ENCODE measurements around the gene C1orf210.

Gene C1orf210

DNA sequence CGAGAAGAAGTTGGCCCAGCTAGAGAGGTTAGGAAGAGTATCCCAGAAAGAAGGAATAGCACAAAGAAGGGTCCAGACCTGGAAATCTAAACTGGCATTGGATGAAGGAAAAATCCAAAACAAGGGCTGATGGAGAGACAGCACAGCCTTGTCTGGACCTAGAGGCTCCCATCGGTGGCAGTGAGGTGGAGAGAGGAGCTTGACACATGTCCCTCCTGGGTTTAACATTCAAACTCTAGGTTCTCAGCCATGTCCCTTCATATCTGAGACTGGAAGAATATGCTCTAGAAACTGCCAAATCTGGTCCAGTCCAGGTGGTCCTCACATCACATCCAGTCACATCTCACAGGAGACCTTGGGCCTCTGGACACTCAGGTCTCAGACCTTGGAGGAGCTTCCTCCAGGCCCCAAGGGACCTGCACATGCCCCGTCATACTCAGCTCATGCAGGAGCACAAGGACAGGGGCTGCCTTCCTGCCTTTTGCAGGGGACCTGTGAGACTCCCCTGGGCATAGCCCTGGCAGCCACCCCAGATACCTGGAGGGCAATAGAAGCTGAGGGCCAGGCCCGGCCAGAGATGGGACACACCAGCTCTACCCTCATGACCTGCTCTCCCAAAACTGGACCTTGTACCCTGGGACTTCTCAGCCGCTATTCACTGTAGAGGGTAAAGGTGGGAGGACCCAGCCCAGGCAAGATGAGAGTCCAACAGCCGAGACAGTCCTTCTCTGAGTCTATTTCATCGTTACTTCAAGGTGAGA lies 8.1 kb downstream of the C1orf210 start:
- H3K9me3 Mint-ChIP-seq, result peaks cover 9% of the 10 kb centered on the region
- DNase-seq (no peak), ATAC-seq (no peak)
- H3K4me3 Mint-ChIP-seq, result no peak overlapping the region
- H3K27ac Mint-ChIP-seq, result no peak overlapping the region
- peaks cover 6% of the 10 kb centered on the region for H3K36me3 Mint-ChIP-seq (ENCODE audit: low read depth)
- H3K4me1 Mint-ChIP-seq, result peaks cover 11% of the 10 kb centered on the region
- H3K27me3 Mint-ChIP-seq, result no peaks in the 10 kb centered on the region

DNA sequence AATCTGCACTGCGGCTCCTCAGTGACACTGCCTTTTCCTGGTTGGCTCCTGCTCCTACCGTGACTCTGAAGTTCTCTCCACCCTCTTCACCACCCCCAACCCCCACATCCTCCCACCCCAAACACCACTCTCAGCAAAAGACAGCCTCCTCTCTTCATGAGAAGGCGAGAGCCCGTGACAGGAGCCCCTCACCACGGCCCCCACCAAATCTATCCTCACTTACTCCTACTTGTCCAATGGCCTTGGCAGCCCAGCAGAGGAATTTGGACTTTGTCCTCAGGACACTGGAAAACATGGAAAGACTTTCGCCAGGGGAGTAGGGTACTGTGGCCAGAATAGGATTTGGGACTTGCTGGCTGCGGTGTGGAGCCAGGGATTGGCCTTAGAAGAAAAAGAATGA lies 8.7 kb downstream of the C1orf210 start:
- Mint-ChIP-seq H3K4me3 (no peak overlapping the region), H3K27me3 (peaks cover 2% of the 10 kb centered on the region), H3K4me1 (peaks cover 12% of the 10 kb centered on the region), H3K27ac (no peak overlapping the region), H3K9me3 (peaks cover 9% of the 10 kb centered on the region), H3K36me3 (ENCODE audit: low read depth) (peaks cover 6% of the 10 kb centered on the region)
- ATAC-seq, result no peak
- DNase-seq, result no peak

DNA sequence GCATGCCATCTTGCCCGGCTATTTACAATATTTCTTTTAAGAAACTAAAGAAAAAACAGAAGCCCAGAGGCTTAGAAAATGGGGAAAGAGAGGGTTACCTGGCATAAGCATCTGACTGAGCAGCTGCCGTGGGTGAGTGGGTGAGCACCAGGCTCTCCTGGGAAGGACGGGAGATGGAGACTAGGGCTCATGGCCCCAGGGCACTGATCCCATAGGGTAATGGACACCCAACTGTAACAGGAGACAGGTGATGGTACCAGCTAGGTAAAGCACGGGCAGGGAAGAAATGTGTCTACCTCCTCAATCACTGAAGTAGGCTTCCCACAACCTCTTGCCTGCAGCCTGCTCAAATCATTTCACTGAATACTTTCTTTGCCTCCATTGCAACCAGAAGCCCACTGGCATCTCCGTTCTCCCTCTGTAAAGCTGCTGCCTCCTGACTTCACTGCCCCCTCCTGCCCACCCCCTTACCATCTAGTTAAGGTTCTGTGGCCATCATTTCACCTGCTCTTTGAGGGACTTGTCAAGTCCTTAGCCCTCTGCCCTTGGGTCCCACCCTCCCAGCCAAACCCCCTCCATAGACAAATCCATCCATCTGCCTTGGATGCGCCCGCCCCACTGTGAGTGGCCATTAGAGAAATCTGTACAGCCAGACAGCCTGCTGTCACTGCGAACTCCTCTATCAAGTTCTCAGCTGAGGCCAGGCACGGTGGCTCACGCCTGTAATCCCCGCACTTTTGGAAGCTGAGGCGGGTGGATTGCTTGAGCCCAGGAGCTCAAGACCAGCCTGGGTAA lies 9.4 kb downstream of the C1orf210 start:
- no peak overlapping the region for H3K27ac Mint-ChIP-seq
- peaks cover 9% of the 10 kb centered on the region for H3K9me3 Mint-ChIP-seq
- no peak overlapping the region for H3K4me3 Mint-ChIP-seq
- ATAC-seq (no peak), DNase-seq (no peak)
- H3K36me3 Mint-ChIP-seq (ENCODE audit: low read depth), result peaks cover 6% of the 10 kb centered on the region
- H3K4me1 Mint-ChIP-seq, result peaks cover 18% of the 10 kb centered on the region
- peaks cover 3% of the 10 kb centered on the region for H3K27me3 Mint-ChIP-seq

- Mint-ChIP-seq H3K27me3 (peaks cover 3% of the 10 kb centered on the region), H3K4me1 (peaks cover 26% of the 10 kb centered on the region), H3K4me3 (no peak overlapping the region), H3K36me3 (ENCODE audit: low read depth) (peaks cover 6% of the 10 kb centered on the region), H3K27ac (peak overlapping the region; percentile 69), H3K9me3 (peaks cover 9% of the 10 kb centered on the region)
- no peak for ATAC-seq
- no peak for DNase-seq
Measured at GRCh38 chr1:43274804-43275180, 10.6 kb downstream of the C1orf210 start.

DNA sequence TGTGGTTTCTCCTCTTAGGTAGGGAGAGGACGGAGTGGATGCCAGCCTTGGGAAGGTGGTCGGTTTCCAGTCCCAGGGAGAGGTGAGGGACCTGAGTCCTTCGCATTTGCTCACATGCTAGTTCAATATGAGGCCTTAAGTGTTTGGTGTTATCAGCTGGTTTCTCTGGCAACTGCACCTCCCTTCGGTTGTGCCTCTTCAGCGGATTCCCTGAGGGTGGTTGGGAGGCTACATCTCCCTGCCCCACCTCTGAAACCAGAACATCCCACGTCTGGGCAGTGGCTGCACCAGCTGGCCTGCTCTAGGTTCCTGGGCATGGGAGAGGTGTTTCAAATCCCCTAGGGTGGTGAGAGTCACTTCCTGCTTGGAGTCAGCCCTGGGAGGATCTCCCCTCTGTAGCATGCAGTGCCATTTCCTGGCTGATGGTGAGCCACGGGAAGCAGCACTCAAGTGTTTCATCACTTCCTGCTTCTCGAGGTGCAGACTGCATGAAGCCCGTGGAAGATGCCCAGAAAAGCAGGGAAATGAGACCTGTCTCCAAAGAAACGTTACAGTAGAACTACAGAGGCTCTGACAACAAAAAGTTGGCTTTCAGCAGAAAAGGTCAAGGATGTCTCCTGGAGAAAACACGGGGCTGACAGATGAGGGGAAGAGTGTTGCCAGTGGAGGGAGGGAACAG lies 11.1 kb downstream of the C1orf210 start:
- peaks cover 6% of the 10 kb centered on the region for H3K36me3 Mint-ChIP-seq (ENCODE audit: low read depth)
- DNase-seq, result peak; percentile 14
- peak overlapping the region; percentile 69 for H3K27ac Mint-ChIP-seq
- ATAC-seq, result peak; percentile 56
- H3K9me3 Mint-ChIP-seq, result peaks cover 9% of the 10 kb centered on the region
- H3K4me1 Mint-ChIP-seq, result peaks cover 26% of the 10 kb centered on the region
- peaks cover 4% of the 10 kb centered on the region for H3K27me3 Mint-ChIP-seq
- no peak overlapping the region for H3K4me3 Mint-ChIP-seq

GRCh38 chr1:43273708-43274107 lies 11.7 kb downstream of the C1orf210 start:
- ATAC-seq (no peak), DNase-seq (no peak)
- Mint-ChIP-seq H3K4me3 (no peak overlapping the region), H3K9me3 (peaks cover 9% of the 10 kb centered on the region), H3K36me3 (ENCODE audit: low read depth) (peaks cover 6% of the 10 kb centered on the region), H3K4me1 (peaks cover 26% of the 10 kb centered on the region), H3K27ac (no peak overlapping the region), H3K27me3 (peaks cover 4% of the 10 kb centered on the region)

DNA sequence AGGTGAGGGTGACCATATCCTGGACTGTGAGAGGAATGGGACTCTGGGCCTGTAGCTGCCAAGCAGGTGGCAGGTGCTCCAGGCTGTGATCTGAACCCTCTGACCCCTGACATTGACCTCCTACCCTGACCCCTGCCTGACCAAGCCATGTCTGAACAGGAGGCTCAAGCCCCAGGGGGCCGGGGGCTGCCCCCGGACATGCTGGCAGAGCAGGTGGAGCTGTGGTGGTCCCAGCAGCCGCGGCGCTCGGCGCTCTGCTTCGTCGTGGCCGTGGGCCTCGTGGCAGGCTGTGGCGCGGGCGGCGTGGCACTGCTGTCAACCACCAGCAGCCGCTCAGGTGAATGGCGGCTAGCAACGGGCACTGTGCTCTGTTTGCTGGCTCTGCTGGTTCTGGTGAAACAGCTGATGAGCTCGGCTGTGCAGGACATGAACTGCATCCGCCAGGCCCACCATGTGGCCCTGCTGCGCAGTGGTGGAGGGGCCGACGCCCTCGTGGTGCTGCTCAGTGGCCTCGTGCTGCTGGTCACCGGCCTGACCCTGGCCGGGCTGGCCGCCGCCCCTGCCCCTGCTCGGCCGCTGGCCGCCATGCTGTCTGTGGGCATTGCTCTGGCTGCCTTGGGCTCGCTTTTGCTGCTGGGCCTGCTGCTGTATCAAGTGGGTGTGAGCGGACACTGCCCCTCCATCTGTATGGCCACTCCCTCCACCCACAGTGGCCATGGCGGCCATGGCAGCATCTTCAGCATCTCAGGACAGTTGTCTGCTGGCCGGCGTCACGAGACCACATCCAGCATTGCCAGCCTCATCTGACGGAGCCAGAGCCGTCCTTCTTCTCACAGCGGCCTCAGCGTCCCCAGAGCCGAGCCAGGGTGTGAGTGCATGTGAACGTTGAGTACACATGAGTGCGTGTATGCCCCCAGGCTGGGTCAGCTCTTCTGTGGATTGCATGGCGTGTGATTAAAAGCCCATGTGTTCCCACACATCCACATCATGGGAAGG lies 12.5 kb downstream of the C1orf210 start:
- Mint-ChIP-seq H3K4me1 (peaks cover 26% of the 10 kb centered on the region), H3K9me3 (peaks cover 9% of the 10 kb centered on the region), H3K36me3 (ENCODE audit: low read depth) (peaks cover 6% of the 10 kb centered on the region), H3K27me3 (peaks cover 4% of the 10 kb centered on the region), H3K4me3 (no peak overlapping the region), H3K27ac (no peak overlapping the region)
- DNase-seq (no peak), ATAC-seq (no peak)

DNA sequence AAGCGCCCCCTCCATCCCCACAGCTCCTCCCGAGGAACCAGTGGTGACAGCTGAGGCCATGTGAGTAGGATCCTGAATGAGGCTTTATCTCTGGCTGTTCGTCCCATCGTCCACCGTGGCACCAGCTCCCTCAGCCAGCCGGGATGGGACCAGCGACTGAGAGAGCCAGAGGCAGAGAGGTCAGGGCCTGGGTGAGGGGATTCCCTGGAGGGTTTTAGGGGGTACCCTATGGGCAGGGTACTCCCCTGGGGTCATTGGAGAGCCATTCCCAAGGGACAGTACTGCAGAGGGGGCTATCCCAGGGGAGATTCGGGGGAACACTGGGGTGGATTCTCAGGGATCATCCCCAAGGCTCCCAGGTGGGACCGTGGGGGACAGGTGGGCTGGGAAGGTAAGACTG lies 13.2 kb downstream of the C1orf210 start:
- Mint-ChIP-seq H3K27ac (no peak overlapping the region), H3K36me3 (ENCODE audit: low read depth) (peaks cover 6% of the 10 kb centered on the region), H3K4me1 (peaks cover 26% of the 10 kb centered on the region), H3K9me3 (peaks cover 9% of the 10 kb centered on the region), H3K4me3 (no peak overlapping the region), H3K27me3 (peaks cover 4% of the 10 kb centered on the region)
- ATAC-seq, result no peak
- no peak for DNase-seq

DNA sequence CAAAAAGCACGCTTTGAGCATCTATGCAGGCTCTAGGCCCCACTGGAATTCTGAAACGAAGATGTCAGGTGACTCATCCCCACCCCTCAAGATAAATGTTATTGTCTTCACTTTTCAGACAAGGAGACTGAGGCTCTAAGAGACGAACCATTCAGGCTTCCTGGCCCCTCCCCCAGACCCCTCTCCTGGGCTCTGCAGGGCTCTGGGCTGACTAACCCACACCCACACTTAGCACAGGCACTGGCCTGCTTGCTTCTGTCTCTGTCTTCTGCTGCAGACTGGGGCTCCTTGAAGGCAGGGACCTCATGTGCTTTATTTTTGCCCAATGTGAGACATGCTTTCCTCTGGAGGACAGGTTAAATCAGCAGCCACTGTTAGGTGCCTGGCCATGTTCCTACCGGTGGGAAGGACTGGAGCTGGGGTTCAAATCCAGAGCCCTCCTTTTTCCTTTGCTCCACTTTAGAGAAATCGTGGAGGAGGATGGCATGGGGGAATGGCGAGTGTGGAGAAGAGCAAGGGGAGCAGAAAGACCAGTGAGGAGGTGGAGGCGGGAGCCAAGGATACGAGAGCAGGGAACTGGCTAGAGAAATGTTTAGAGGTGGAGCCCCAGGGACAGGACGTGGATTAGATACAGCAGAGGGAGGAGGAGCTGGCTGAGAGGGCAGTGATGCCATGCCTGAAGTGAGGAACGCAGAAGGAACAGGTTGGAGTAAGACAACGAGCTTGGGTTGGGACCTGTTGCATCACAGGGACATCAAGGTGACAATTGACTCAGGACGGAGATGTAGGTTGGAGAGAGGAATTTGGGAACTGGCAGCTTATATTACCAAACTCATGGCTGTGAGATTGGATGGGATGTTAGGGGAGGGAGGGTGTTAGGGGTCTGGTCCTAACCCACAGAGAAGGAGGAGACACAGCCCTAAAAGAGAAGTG lies 13.9 kb downstream of the C1orf210 start:
- Mint-ChIP-seq H3K27ac (no peak overlapping the region), H3K4me1 (peaks cover 26% of the 10 kb centered on the region), H3K27me3 (peaks cover 9% of the 10 kb centered on the region), H3K4me3 (peak overlapping the region; percentile 34), H3K36me3 (ENCODE audit: low read depth) (peaks cover 6% of the 10 kb centered on the region), H3K9me3 (peaks cover 9% of the 10 kb centered on the region)
- ATAC-seq (peak; percentile 38), DNase-seq (no peak)

DNA sequence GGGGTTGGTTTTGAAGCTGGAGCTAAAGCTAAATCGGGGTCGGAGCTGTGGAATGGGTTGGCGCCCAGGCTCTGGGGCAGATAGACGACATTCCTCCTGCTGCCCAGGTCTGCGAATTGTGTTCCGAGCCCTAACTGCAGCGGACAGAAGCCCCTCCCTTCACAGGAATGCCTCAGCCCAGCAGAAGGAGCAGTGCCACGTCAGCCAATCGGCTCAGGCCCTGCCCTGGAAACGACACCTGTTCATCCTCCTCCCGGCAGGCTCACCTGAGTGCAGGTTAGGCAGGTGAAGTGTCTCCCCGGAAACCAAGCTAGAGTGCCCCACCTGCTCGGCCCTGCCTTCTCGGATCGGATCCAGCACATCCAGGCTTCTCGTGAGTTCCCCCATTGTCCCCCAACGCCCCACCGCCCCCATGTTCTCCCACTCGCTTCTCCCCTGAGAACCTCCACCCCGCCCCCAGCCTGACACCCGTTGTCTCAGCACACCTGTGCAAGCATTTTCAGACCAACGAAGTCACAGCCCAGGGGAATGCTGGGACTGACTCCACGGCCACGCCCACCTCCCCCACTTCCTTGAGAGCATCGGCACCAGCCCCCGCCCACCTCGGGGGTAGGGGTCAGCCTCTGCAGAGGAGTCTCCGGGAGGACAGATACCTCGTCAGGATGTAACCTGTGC lies 14.8 kb downstream of the C1orf210 start:
- Mint-ChIP-seq H3K27ac (no peak overlapping the region), H3K27me3 (peaks cover 9% of the 10 kb centered on the region), H3K36me3 (ENCODE audit: low read depth) (peaks cover 6% of the 10 kb centered on the region), H3K4me3 (peak overlapping the region; percentile 34), H3K4me1 (peaks cover 26% of the 10 kb centered on the region), H3K9me3 (peaks cover 9% of the 10 kb centered on the region)
- no peak for ATAC-seq
- DNase-seq, result peak; percentile 25

- H3K4me3 Mint-ChIP-seq, result peak within 1 kb of the TSS; percentile 34
- H3K36me3 Mint-ChIP-seq (ENCODE audit: low read depth), result peaks cover 3% of the 10 kb centered on the region
- no peak for DNase-seq
- H3K27ac Mint-ChIP-seq, result no peak within 1 kb of the TSS
- no peak for ATAC-seq
- peaks cover 9% of the 10 kb centered on the region for H3K27me3 Mint-ChIP-seq
- peaks cover 5% of the 10 kb centered on the region for H3K9me3 Mint-ChIP-seq
- peaks cover 22% of the 10 kb centered on the region for H3K4me1 Mint-ChIP-seq
Measured at GRCh38 chr1:43269627-43270375, 15.6 kb downstream of the C1orf210 start, which contains the start of gene TMEM125. Gene TMEM125, plus strand, starts transcription at chr1:43269983. Its CDS starts 2,740 bp downstream, at chr1:43272723.

DNA sequence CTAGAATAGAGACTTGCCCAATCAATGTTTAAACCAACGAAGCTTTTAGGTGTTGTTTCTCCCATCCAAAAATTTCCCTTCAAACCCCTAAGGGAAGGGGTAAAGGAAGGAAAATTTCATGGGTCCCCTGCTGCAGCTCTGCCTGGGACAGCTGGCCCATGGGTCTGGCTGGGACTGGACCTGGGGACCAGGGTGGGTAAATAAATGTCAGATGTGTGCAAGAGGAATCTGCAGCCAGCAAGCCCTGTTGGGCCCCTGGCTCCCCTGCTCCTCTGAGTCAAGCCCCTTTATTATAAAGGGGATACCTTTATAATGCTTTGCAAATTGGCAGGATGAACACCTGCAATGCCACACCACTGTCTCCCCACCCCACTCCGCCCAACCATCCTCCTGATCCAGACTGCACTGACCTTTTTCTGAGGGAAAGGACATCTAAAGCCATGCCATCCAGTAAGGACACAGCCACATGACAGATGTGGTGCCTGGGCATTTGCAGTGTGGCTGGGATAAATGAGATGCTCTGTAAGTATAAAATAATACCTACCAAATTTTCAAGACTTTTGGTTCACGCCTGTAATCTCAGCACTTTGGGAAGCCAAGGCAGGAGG lies 17.5 kb downstream of the C1orf210 start:
- H3K27ac Mint-ChIP-seq, result no peak overlapping the region

More for the DNA sequence above, 17.5 kb downstream of the C1orf210 start:
- Mint-ChIP-seq H3K4me1 (peaks cover 15% of the 10 kb centered on the region), H3K4me3 (no peak overlapping the region), H3K27me3 (peaks cover 9% of the 10 kb centered on the region), H3K9me3 (peaks cover 6% of the 10 kb centered on the region), H3K36me3 (ENCODE audit: low read depth) (no peaks in the 10 kb centered on the region)
- ATAC-seq (no peak), DNase-seq (no peak)

All from activated naive CD8-positive, alpha-beta T cell treated with anti-CD3 and anti-CD28 coated beads, Interleukin-2, amount 50 U/mL, for 24 hours (primary cell).